WTC11 (cell line): ENCODE results near the gene HDLBP. TPM values are rescaled to one million over a fixed set of nuclear protein-coding genes. Genes with fewer than 3 reads are reported as not detected.

Source experiments
- ATAC-seq: fragments of 200-7000 bp; cut with Tn5 transposase; 2 replicates; pipeline ENCODE4 v1.10.0; 2021; ENCODE audit warnings: mild to moderate bottlenecking, moderate library complexity
- CTCF ChIA-PET: fragments of 300-600 bp; sonication (Branson Sonifier 250); formaldehyde crosslinking; loops from one replicate; lab custom pipeline; 2021; ENCODE audit warnings: antibody characterized with exemption; lab: Charles Lee
- POLR2A ChIA-PET: fragments of 350-600 bp; sonication (Branson Sonifier 250); formaldehyde crosslinking; loops from one replicate; lab custom pipeline; 2021; ENCODE audit warnings: antibody characterized with exemption; lab: Charles Lee
- DNase-seq: peaks from one replicate; pipeline ENCODE4 v3.0.0; 2021; ENCODE audit warnings: low spot score
- H3K27ac Mint-ChIP-seq: 2 replicates; pipeline ENCODE4 v1.8.0; 2021; ENCODE audit warnings: mixed read lengths
- H3K27me3 Mint-ChIP-seq: 2 replicates; pipeline ENCODE4 v1.8.0; 2021; ENCODE audit warnings: low read depth, mild to moderate bottlenecking, moderate library complexity, mixed read lengths
- H3K36me3 Mint-ChIP-seq: 2 replicates; pipeline ENCODE4 v1.8.0; 2021; ENCODE audit warnings: mixed read lengths
- H3K4me1 Mint-ChIP-seq: 2 replicates; pipeline ENCODE4 v1.8.0; 2022; ENCODE audit warnings: mixed read lengths
- H3K4me3 Mint-ChIP-seq: 2 replicates; pipeline ENCODE4 v1.8.0; 2021; ENCODE audit warnings: mild to moderate bottlenecking, moderate library complexity, mixed read lengths
- H3K9me3 Mint-ChIP-seq: 2 replicates; pipeline ENCODE4 v1.8.0; 2021; ENCODE audit warnings: mixed read lengths
- CREB1 ChIP-seq: sonication (generic); formaldehyde crosslinking; IDR thresholded peaks from 2 replicates; pipeline ENCODE4 v1.8.0; 2023; ENCODE audit warnings: mild to moderate bottlenecking, missing genetic modification reagents
- ESRRA ChIP-seq: sonication (generic); formaldehyde crosslinking; IDR thresholded peaks from 2 replicates; pipeline ENCODE4 v1.8.1; 2022; ENCODE audit warnings: mild to moderate bottlenecking, missing genetic modification reagents, borderline replicate concordance
- ETV6 ChIP-seq: sonication (generic); formaldehyde crosslinking; IDR thresholded peaks from 2 replicates; pipeline ENCODE4 v1.8.1; 2022; ENCODE audit warnings: mild to moderate bottlenecking, missing genetic modification reagents
- FOXJ3 ChIP-seq: sonication (generic); formaldehyde crosslinking; IDR thresholded peaks from 2 replicates; pipeline ENCODE4 v1.9.0; 2021; ENCODE audit warnings: missing genetic modification reagents, mild to moderate bottlenecking, borderline replicate concordance
- GRHL2 ChIP-seq: fragments of 250-450 bp; sonication (Bioruptor Pico); IDR thresholded peaks from 2 replicates; pipeline ENCODE4 v1.8.0; 2022; ENCODE audit warnings: mild to moderate bottlenecking, moderate library complexity; ENCODE audit not compliant: insufficient replicate concordance, severe bottlenecking
- GTF2I ChIP-seq: fragments of 250-450 bp; sonication (Bioruptor Pico); conservative IDR thresholded peaks from 2 replicates; pipeline ENCODE4 v1.4.0; 2021; ENCODE audit warnings: mild to moderate bottlenecking
- IRF1 ChIP-seq: sonication (generic); formaldehyde crosslinking; IDR thresholded peaks from 2 replicates; pipeline ENCODE4 v1.8.0; 2023; ENCODE audit warnings: missing genetic modification reagents
- IRF2 ChIP-seq: sonication (generic); formaldehyde crosslinking; IDR thresholded peaks from 2 replicates; pipeline ENCODE4 v1.8.0; 2022; ENCODE audit warnings: low read depth, missing genetic modification reagents, borderline replicate concordance
- PRRX2 ChIP-seq: fragments of 250-450 bp; sonication (Bioruptor Pico); IDR thresholded peaks from 2 replicates; pipeline ENCODE4 v1.8.0; 2021; ENCODE audit warnings: mild to moderate bottlenecking
- RORB ChIP-seq: fragments of 250-450 bp; sonication (Bioruptor Pico); IDR thresholded peaks from 2 replicates; pipeline ENCODE4 v1.9.0; 2021; ENCODE audit warnings: mild to moderate bottlenecking
- SP1 ChIP-seq: sonication (generic); formaldehyde crosslinking; conservative IDR thresholded peaks from 2 replicates; pipeline ENCODE4 v1.8.1; 2022; ENCODE audit warnings: missing genetic modification reagents
- USF2 ChIP-seq: sonication (generic); formaldehyde crosslinking; IDR thresholded peaks from 2 replicates; pipeline ENCODE4 v1.8.1; 2023; ENCODE audit warnings: mild to moderate bottlenecking, missing genetic modification reagents, moderate library complexity
- ZNF121 ChIP-seq: sonication (generic); formaldehyde crosslinking; IDR thresholded peaks from 2 replicates; pipeline ENCODE4 v1.8.0; 2023; ENCODE audit warnings: missing genetic modification reagents
- ZNF219 ChIP-seq: sonication (generic); formaldehyde crosslinking; IDR thresholded peaks from 2 replicates; pipeline ENCODE4 v1.8.0; 2023; ENCODE audit warnings: missing genetic modification reagents, mild to moderate bottlenecking, borderline replicate concordance
- ZNF263 ChIP-seq: sonication (generic); formaldehyde crosslinking; IDR thresholded peaks from 2 replicates; pipeline ENCODE4 v1.8.1; 2022; ENCODE audit warnings: low read depth, mild to moderate bottlenecking, moderate library complexity, missing genetic modification reagents
- ZNF281 ChIP-seq: sonication (generic); formaldehyde crosslinking; IDR thresholded peaks from 2 replicates; pipeline ENCODE4 v1.8.0; 2023; ENCODE audit warnings: mild to moderate bottlenecking, missing genetic modification reagents
- total RNA-seq: library from RNA; stranded (reverse); gene quantifications from 3 replicates; pipeline ENCODE4 v1.2.3, GENCODE V29; 2021
- TF ChIP-seq, protein P1 (sequence below): sonication (generic); formaldehyde crosslinking; IDR thresholded peaks from 2 replicates; pipeline ENCODE4 v1.8.0; 2022; ENCODE audit warnings: mild to moderate bottlenecking, missing genetic modification reagents
- TF ChIP-seq, protein P2 (sequence below): sonication (generic); formaldehyde crosslinking; IDR thresholded peaks from 2 replicates; pipeline ENCODE4 v1.8.0; 2023; ENCODE audit warnings: missing genetic modification reagents, mild to moderate bottlenecking, borderline replicate concordance
- TF ChIP-seq, protein P3 (sequence below): sonication (generic); formaldehyde crosslinking; IDR thresholded peaks from 2 replicates; pipeline ENCODE4 v1.8.0; 2022; ENCODE audit warnings: mild to moderate bottlenecking, missing genetic modification reagents
- TF ChIP-seq, protein P4 (sequence below): sonication (generic); formaldehyde crosslinking; conservative IDR thresholded peaks from 2 replicates; pipeline ENCODE4 v1.8.1; 2023; ENCODE audit warnings: mild to moderate bottlenecking, low read depth, missing genetic modification reagents, moderate library complexity

HDLBP gene
- total RNA-seq, 1 experiment from 2014 or later = 368 TPM

DNA sequence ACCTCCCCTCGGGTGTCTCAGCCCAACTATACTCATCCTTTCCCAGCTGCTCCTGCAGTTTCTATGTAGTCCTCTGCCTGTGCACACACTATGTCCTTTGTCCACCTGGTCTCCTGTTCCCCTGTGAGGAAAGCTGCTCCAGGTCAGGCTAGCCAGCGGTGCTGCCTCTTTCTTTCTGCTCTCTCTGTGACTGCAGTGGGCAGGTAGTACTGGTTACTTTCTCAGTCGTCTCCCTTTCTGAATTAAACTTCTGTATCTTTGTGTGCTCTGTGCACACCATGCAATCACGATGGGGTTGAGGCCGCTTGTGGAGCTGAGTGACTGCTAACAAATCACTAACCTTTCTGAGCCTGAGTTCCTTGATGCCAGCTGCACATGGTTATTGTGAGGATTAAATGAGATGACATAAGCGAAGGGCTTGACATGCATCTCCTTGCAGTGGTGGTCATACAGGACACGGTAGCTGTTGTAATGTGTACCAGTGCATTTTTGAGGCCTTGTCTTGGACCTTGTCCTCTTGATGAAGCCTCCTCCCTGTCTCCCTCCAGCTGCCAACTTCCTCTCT lies 44.1 kb upstream of the HDLBP start:
- peak overlapping the region; percentile 72; the same call in 1 of the 2 replicates for H3K27ac Mint-ChIP-seq
- ChIA-PET CTCF (interaction anchor here (1.1 to 1.2 kb wide), 3 partner anchors 33 to 376 kb away, joined by 3 to 4 read pairs (median 3); no protein-coding TSS in a partner anchor), POLR2A (no interaction called here)
- ATAC-seq = no peak
- H3K4me1 Mint-ChIP-seq = peaks cover 30% of the 10 kb centered on the region
- no peaks in the 10 kb centered on the region for H3K9me3 Mint-ChIP-seq
- H3K27me3 Mint-ChIP-seq = no peaks in the 10 kb centered on the region
- 0 out of 2 replicates have a peak, but pooled peaks cover under 1% of the 10 kb centered on the region for H3K36me3 Mint-ChIP-seq
- H3K4me3 Mint-ChIP-seq = no peak overlapping the region
- no peak for DNase-seq
- TF ChIP-seq, protein P1, sequence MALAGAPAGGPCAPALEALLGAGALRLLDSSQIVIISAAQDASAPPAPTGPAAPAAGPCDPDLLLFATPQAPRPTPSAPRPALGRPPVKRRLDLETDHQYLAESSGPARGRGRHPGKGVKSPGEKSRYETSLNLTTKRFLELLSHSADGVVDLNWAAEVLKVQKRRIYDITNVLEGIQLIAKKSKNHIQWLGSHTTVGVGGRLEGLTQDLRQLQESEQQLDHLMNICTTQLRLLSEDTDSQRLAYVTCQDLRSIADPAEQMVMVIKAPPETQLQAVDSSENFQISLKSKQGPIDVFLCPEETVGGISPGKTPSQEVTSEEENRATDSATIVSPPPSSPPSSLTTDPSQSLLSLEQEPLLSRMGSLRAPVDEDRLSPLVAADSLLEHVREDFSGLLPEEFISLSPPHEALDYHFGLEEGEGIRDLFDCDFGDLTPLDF (CRISPR knock-in tag) = no peak
- TF ChIP-seq SP1 (CRISPR knock-in tag) = no peak
- no peak for TF ChIP-seq USF2
- TF ChIP-seq PRRX2 (CRISPR knock-in tag) = no peak
- TF ChIP-seq ZNF121 = no peak
- no peak for TF ChIP-seq ZNF281 (CRISPR knock-in tag)
- no peak for TF ChIP-seq ZNF263
- TF ChIP-seq ETV6 = no peak
- TF ChIP-seq GTF2I (CRISPR knock-in tag) = no peak
- no peak for TF ChIP-seq RORB (CRISPR knock-in tag)
- TF ChIP-seq, protein P2, sequence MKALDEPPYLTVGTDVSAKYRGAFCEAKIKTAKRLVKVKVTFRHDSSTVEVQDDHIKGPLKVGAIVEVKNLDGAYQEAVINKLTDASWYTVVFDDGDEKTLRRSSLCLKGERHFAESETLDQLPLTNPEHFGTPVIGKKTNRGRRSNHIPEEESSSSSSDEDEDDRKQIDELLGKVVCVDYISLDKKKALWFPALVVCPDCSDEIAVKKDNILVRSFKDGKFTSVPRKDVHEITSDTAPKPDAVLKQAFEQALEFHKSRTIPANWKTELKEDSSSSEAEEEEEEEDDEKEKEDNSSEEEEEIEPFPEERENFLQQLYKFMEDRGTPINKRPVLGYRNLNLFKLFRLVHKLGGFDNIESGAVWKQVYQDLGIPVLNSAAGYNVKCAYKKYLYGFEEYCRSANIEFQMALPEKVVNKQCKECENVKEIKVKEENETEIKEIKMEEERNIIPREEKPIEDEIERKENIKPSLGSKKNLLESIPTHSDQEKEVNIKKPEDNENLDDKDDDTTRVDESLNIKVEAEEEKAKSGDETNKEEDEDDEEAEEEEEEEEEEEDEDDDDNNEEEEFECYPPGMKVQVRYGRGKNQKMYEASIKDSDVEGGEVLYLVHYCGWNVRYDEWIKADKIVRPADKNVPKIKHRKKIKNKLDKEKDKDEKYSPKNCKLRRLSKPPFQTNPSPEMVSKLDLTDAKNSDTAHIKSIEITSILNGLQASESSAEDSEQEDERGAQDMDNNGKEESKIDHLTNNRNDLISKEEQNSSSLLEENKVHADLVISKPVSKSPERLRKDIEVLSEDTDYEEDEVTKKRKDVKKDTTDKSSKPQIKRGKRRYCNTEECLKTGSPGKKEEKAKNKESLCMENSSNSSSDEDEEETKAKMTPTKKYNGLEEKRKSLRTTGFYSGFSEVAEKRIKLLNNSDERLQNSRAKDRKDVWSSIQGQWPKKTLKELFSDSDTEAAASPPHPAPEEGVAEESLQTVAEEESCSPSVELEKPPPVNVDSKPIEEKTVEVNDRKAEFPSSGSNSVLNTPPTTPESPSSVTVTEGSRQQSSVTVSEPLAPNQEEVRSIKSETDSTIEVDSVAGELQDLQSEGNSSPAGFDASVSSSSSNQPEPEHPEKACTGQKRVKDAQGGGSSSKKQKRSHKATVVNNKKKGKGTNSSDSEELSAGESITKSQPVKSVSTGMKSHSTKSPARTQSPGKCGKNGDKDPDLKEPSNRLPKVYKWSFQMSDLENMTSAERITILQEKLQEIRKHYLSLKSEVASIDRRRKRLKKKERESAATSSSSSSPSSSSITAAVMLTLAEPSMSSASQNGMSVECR (CRISPR knock-in tag) = no peak
- no peak for TF ChIP-seq GRHL2 (CRISPR knock-in tag)
- TF ChIP-seq ZNF219 (CRISPR knock-in tag) = no peak
- TF ChIP-seq, protein P3, sequence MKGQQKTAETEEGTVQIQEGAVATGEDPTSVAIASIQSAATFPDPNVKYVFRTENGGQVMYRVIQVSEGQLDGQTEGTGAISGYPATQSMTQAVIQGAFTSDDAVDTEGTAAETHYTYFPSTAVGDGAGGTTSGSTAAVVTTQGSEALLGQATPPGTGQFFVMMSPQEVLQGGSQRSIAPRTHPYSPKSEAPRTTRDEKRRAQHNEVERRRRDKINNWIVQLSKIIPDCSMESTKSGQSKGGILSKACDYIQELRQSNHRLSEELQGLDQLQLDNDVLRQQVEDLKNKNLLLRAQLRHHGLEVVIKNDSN (CRISPR knock-in tag) = no peak
- no peak for TF ChIP-seq ESRRA (CRISPR knock-in tag)

DNA sequence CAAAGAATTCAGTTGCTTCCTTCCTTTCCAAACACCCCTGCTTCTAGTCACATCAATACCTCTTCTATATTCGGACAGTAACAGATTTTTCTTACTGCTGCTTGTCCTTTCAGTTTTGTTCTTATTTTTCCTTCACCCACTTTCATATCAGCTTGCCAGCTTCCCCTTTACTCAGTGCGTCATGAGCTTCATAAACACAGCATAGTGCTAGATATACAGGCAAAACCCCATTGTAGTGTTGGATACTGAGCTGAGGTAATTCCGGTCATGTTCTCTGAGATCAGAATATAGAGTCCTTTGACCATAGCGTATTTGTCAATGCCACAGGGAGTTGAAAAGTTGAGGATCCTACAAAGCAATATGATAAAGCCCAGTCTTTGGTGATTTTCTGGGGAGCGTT lies 43.0 kb upstream of the HDLBP start:
- H3K36me3 Mint-ChIP-seq = peaks cover 10% of the 10 kb centered on the region; the same call in 1 of the 2 replicates
- no peak overlapping the region for H3K4me3 Mint-ChIP-seq
- H3K4me1 Mint-ChIP-seq = peaks cover 40% of the 10 kb centered on the region
- no peaks in the 10 kb centered on the region for H3K9me3 Mint-ChIP-seq
- ATAC-seq (no peak), DNase-seq (no peak)
- no peaks in the 10 kb centered on the region for H3K27me3 Mint-ChIP-seq
- H3K27ac Mint-ChIP-seq = no peak overlapping the region
- POLR2A ChIA-PET = no interaction called here
- CTCF ChIA-PET = interaction anchor here (0.6 to 1.2 kb wide), 4 partner anchors 123 to 375 kb away, joined by 3 read pairs; no protein-coding TSS in a partner anchor
- TF ChIP-seq IRF1 (CRISPR knock-in tag) (no peak), CREB1 (CRISPR knock-in tag) (no peak), IRF2 (CRISPR knock-in tag) (no peak), FOXJ3 (CRISPR knock-in tag) (no peak)
- TF ChIP-seq, protein P4, sequence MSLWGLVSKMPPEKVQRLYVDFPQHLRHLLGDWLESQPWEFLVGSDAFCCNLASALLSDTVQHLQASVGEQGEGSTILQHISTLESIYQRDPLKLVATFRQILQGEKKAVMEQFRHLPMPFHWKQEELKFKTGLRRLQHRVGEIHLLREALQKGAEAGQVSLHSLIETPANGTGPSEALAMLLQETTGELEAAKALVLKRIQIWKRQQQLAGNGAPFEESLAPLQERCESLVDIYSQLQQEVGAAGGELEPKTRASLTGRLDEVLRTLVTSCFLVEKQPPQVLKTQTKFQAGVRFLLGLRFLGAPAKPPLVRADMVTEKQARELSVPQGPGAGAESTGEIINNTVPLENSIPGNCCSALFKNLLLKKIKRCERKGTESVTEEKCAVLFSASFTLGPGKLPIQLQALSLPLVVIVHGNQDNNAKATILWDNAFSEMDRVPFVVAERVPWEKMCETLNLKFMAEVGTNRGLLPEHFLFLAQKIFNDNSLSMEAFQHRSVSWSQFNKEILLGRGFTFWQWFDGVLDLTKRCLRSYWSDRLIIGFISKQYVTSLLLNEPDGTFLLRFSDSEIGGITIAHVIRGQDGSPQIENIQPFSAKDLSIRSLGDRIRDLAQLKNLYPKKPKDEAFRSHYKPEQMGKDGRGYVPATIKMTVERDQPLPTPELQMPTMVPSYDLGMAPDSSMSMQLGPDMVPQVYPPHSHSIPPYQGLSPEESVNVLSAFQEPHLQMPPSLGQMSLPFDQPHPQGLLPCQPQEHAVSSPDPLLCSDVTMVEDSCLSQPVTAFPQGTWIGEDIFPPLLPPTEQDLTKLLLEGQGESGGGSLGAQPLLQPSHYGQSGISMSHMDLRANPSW (CRISPR knock-in tag) = no peak
